DMS79 treated with DMSO at 0.1 percent for 48 hours (cell line): ENCODE results near the gene ANKRD23.
"Not testable (repeated sequence)": the region's sequence is repeated elsewhere in the genome, so short reads cannot be mapped to it uniquely, and the experiment has no call there.

Experiments
- DNase-seq: peaks from one replicate; lab custom pipeline; 2025; lab: John Stamatoyannopoulos, UW

ANKRD23 gene

GRCh38 chr2:96863056-96863455 is 19.2 kb upstream of the ANKRD23 start:
- not testable (repeated sequence) for DNase-seq

- no peak for DNase-seq
Measured at GRCh38 chr2:96861074-96861473, 17.3 kb upstream of the ANKRD23 start.

- no peak for DNase-seq
Measured at GRCh38 chr2:96860065-96861029, 16.5 kb upstream of the ANKRD23 start.

- no peak for DNase-seq
Measured at GRCh38 chr2:96859681-96860064, 15.9 kb upstream of the ANKRD23 start.

- no peak for DNase-seq
Measured at GRCh38 chr2:96859099-96859649, 15.4 kb upstream of the ANKRD23 start.

GRCh38 chr2:96857667-96858372 is 14.0 kb upstream of the ANKRD23 start, which contains the start of gene ANKRD39:
Gene ANKRD39, minus strand, starts transcription at chr2:96858016. Its CDS starts 29 bp downstream, at chr2:96857987.
- DNase-seq = peak; percentile 98

GRCh38 chr2:96856776-96857666 is 13.2 kb upstream of the ANKRD23 start:
- peak; percentile 56 for DNase-seq

GRCh38 chr2:96853321-96853720 is 9.5 kb upstream of the ANKRD23 start:
- no peak for DNase-seq

GRCh38 chr2:96852667-96853066 is 8.8 kb upstream of the ANKRD23 start:
- no peak for DNase-seq

GRCh38 chr2:96848264-96848663 is 4.4 kb upstream of the ANKRD23 start:
- DNase-seq = no peak

GRCh38 chr2:96847586-96847985 is 3.8 kb upstream of the ANKRD23 start:
- peak; percentile 24 for DNase-seq

- DNase-seq = no peak
Measured at GRCh38 chr2:96846825-96847224, 3.0 kb upstream of the ANKRD23 start.

- no peak for DNase-seq
Measured at GRCh38 chr2:96844405-96844808, 586 bp upstream of the ANKRD23 start.

GRCh38 chr2:96842600-96842999 is 1.2 kb downstream of the ANKRD23 start:
- no peak for DNase-seq

GRCh38 chr2:96841701-96842495 is 1.9 kb downstream of the ANKRD23 start:
- DNase-seq = no peak

GRCh38 chr2:96839875-96840850 is 3.7 kb downstream of the ANKRD23 start:
- no peak for DNase-seq

- DNase-seq = no peak
Measured at GRCh38 chr2:96839293-96839874, 4.4 kb downstream of the ANKRD23 start.

GRCh38 chr2:96838345-96839292 is 5.2 kb downstream of the ANKRD23 start:
- no peak for DNase-seq
